A549 treated with Hydrocortisone at 1 μM for 4 hours (cell line): ENCODE results near the gene C10orf71. TPM values are rescaled to one million over a fixed set of nuclear protein-coding genes. Genes with fewer than 3 reads are reported as not detected.

Experiments used
- total RNA-seq: library from RNA; stranded (reverse); fragments of 200-300 nt; extraction: Qiagen RNA extraction; gene quantifications from 5 replicates; pipeline ENCODE4 v1.2.3, GENCODE V29; 2022

Gene C10orf71
- total RNA-seq: not detected in 5 replicates

GRCh38 chr10:49298983-49299815 is at the start of gene C10orf71:
Gene C10orf71, plus strand, starts transcription at chr10:49299170. Its CDS starts 23,376 bp downstream, at chr10:49322546.

Other genes with a start within 250 kb of the C10orf71 start
- 0.24 to 0.44 TPM (median 0.28 TPM) in 5 replicates for gene VSTM4, start 183.6 kb upstream of the C10orf71 start, total RNA-seq
- not detected in 5 replicates for gene FAM170B, start 165.1 kb upstream of the C10orf71 start, total RNA-seq
- not detected in 5 replicates for gene TMEM273, start 110.8 kb upstream of the C10orf71 start, total RNA-seq
- gene DRGX, start 96.9 kb downstream of the C10orf71 start, total RNA-seq: 0.03 to 0.08 TPM (median 0.06 TPM) in 3 of 5 replicates, not detected in the others
- gene ERCC6, start 240.0 kb downstream of the C10orf71 start, total RNA-seq: 5.2 to 7.2 TPM (median 6.2 TPM) in 5 replicates